GM18511 (cell line): ENCODE measurements around the gene ZFP1.
"Not testable (repeated sequence)": the region's sequence is repeated elsewhere in the genome, so short reads cannot be mapped to it uniquely, and the experiment has no call there.

Experiments
- ATAC-seq: cut with Tn5 transposase; IDR thresholded peaks from one replicate; pipeline ENCODE4 v1.9.1; 2021; ENCODE audit warnings: mild to moderate bottlenecking, moderate library complexity; ENCODE audit not compliant: unreplicated experiment

Gene ZFP1

GRCh38 chr16:75112734-75113491 is 35.4 kb upstream of the ZFP1 start:
- no peak for ATAC-seq

- no peak for ATAC-seq
These were observed 34.7 kb upstream of the ZFP1 start for GRCh38 chr16:75113541-75114121.

DNA sequence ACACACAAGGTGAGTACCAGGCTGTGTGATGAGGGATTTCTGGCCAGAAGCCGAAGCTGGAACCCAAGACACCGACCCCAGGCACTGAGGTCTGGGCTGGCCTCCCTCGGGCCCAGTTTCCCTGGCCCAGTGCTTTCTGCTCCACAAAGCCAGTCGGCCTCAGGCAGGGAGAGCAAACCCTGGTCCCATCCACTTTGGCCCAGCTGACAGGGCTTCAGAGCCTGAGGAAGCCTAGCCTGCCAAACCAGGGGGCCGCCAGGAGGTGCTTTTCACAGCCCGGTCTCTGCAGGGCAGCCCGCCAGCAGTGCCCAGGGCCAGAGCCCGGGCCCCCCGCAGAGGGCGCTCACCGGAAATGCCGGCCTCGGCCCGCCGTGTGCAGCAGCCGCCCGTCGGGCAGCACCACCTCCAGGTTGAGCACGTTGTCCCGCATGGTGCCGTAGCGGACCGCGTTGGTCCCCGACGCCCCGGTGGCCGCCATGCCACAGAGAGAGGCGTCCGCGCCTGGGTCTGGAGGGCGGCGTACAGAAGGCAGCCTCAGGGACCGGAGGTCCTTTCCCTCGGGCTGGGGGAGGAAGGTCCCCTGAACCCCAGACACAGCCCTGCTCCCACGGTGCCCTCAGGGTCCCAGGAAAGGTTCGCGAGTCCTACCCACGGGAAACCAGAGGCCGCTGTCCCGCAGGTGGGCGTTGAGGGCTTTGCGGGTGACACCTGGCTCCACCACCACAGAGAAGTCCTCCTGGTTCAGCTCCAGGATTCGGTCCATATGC is 34.0 kb upstream of the ZFP1 start:
- ATAC-seq: no peak

DNA sequence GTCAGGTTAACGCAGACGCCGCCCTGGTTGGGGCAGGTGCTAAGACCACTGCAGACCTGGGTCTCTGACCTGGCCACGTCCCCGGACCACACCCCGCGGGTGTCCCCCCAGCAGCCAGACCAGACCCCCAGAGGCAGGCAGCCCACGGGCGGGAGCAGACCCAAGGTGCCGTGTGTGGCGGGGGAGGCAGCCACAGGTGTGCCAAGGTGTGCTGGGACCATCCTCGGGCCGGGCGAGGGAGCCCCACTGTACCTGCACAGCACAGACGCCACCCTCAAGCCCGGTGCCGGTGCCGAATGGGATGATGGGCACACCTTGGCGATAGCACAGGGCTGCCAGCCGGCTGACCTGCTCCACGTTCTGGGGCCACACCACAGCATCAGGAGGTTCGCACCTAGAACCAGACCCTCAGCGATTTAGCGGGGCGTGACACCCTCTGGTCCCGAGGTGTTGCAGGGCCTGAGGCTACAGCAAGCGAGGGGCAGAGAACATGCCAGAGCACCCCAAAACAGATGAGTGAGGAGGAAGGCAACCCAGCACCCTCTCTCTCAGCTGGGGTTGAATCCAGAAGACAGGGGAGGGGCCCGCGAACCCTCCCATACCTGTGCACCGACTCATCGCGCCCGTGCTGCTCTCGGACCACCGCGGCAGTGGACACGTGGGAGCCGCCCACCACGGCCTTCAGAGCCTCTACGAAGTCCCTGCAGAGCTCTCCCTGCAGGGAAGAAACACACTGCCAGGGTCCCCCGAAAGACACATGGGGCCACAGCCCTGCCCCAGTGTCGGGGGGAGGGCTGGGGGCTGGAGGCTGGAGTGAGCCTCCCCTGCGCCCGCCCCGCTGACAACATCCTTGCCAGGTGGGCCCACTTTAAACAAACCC is 33.1 kb upstream of the ZFP1 start:
- no peak for ATAC-seq

DNA sequence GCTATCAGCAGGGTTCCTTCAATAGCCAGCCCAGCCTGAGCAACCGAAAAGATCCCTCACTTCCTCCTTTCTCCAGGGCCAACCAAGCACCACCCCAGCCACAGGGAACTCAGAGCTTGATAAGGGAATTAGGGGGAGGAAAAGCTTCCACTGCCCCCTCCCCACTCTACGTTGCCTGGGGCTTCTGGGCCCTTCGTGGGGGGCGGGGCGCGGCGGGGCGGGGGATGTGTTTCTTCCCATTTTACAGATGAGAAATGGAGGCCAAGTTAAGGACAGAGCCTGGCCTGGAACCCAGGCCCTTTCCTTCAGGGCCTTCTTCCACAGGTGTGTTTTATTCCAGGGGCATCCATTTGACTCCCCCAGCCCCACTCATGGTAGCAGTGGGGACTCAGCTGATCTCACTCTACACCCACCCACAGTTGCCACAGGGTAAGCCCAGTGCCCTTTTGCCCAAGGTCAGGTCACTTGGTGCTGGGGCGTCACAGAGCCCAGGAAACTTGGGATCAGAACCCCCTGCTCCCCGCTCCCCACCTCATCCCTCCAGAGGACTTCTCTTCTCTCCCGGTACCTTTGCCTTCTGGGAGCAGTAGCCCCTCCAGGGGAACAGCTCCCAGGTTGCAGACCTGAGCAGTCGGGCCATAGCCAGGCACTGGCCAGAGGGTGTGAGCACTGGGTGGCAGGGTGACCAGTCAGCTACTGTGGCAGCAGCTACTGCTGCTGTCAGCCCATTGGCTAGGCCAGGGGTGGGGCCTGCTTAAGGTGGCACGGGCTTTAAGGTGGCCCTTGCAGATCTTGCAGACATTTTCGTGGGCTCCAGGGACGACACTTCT is 32.0 kb upstream of the ZFP1 start, which contains the start of gene LDHD:
TSS of gene LDHD (minus strand) at position 700 of the 830 bp plus-strand sequence. CDS start at position 640, 60 bp downstream.
- no peak for ATAC-seq

DNA sequence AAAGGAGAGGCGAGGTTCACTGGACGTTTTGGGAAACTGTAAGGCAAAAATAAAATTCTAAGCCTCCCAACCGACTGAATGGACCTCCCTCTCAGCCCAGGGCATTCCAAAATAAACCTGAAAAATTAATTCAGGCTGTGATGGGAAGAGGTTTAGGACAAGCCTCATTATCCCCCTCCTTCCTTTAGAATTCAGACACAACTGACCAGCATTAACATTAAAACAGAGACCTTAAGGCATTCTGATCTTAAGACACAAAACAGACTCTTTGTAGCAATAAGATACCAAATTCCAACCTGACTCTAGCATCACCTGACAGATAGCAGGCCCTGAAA is 31.4 kb upstream of the ZFP1 start:
- no peak for ATAC-seq

DNA sequence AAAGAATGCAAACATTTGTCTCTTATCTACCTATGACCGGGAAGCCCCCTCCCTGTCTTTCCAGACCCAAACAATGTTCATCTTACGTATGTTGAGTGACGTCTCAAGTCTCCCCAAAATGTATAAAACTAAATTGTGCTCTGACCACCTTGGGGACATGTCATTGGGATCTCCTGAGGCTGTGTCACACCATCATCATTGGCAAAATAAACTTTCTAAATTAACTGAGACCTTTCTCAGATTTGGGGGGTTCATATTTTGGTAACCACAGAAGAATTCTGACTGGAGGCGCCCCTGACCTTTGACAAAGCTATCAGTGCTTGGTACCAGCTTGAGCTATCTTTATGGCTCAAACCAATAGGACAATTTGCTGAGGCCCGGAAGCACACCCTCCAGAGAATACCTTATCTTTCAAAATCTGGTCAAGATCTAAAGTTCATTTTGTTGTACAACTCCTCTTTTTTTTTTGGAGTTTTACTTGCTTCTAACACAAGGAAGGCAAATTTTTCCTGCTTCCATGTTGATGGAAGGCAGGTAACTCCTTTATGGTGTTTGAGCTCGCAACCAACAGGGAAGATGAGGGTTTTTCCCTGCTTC is 29.3 kb upstream of the ZFP1 start:
- no peak for ATAC-seq

DNA sequence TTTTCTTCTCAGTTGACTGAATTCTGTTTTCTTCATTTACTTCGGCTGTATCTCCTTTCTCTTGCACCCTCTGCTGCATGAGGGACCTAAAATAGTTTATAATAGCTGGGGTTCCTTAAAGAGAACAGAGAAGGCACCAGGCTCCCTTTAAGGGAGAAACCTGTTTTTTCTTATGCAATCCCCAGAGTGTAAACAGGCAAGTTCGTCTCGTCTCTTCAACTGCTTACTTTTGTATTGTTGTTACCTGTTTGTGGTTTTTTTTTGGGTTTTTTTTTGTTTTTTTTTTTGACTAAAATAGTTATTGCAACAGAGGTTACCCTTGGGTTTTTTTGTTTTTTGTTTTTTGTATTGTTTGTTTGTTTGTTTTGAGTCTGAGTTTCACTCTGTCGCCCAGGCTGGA is 28.1 kb upstream of the ZFP1 start:
- no peak for ATAC-seq

DNA sequence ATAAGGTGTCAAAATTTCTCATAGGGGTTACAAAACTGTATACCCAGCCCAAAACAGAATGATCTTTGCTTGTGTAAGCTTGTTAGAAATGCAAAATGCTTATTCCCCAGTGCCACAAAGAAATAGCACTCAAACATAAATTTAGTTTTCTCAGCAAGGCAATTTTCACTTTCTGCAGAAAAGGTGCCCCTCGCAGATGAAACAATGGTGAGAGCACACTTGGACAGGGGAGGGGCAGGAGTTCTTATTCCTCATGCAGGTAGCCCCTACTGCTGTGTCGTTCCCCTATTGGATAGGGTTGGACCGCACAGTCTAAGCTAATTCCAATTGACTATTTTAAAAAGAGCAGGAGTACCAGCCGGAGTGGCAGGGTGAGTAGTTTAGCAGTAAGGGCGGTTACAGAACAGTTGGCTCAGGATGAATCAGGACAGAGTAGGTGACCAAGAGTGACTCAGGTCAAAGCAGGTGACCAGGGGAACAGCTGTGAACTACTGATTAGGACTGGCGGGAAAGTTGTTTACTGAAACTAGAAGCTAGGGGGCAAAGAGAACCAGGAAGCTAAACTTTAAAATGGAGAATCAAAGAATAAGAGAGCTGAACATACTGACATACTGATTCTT is 26.3 kb upstream of the ZFP1 start:
- ATAC-seq: no peak

DNA sequence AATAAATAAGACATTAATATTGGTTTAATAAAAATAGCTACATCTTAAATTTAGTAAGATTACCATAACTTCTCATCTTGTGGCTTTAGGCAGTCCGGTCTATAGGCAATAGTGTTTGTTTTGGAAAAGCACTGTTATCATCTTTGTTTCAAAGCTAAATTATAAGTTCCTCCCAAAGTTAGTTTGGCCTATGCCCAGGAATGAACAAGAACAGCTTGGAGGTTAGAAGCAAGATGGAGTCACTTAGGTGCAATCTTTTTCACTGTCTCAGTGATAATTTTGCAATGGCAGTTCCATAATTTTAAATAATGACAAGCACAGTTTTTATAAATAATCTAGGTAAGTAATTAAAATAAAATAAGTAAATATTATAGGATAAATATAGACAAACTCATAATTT is 25.7 kb upstream of the ZFP1 start:
- ATAC-seq: no peak

DNA sequence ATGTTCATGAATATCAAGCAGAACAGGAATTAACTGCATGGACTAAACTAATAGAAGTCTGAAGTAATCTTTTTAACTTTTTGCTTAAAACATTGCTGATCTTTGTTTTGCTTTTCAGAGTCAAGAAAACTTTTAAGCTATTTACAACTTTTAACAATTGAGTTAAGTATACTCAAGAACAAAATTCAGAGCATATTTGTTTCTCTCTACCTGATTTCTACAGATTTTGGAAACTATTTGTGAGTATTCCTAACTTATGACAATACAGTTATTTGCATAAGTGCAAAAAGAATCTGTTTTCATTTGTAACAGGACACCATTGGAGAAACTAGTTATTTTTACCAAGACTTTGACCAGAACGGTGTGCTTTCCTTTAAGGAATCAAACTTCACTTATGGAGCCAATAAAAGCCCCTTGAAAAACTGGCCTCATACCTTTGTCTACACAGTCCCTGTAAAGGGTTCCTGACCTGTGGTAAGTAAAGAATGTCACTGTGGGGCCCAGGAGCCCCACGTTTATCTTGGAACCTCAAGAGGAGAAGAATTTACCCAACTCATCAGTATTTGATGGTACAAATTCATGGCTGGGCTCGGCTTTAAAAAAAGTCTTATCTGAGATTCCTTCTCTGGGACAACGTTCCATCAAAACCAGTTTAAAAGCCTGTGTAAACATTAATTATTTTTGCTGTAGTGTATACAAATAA is 20.5 kb upstream of the ZFP1 start:
- ATAC-seq: no peak

DNA sequence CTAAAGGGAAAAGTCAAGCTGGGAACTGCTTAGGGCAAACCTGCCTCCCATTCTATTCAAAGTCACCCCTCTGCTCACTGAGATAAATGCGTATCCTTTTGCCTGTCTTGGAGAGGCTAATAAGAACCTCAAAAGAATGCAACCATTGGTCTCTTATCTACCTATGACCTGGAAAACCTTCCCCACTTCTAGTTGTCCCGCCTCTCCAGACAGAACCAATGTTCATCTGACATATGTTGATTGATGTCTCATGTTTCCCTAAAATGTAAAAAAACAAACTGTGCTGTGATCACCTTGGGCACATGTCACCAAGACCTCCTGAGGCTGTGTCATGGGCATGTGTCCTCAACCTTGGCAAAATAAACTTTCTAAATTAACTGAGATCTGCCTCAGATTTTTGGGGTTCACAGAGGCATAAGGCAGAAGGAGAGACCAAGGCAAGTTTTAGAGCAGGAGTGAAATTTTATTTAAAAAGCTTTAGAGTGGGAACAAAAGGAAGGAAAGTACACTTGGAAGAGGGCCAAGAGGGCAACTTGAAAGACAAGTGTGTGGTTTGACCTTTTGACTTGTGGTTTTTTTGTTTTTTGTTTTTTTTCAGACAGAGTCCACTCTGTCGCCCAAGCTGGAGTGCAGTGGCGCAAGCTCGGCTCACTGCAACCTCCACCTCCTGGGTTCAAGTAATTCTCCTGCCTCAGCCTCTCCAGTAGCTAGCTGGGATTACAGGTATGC is 18.7 kb upstream of the ZFP1 start:
- ATAC-seq: not testable (repeated sequence)

DNA sequence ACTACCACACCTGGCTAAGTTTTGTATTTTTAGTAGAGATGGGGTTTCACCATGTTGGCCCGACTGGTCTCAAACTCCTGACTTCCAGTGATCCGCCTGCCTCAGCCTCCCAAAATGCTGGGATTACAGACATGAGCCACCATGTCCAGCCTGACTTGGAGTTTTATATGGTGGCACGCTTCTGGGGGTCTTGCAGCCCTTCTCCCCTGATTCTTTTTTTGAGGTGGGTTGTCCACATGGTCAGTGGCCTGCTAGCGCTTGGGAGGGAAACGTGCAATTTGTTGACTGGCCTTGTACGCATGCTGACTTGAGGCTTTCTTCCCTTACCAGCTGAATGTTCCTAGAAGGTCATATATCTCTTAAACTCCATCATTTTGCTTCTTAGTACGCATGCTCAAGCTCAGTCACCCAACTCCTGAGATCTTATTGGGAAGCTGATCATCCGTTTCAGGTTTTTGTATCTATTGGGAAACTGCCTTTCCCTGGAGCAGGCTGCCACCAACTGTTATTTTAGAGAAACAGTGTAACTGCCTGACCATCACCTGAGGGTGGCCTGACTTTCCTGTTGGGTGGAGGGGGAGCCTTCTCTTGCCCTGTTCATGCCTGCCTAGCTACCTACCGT is 18.1 kb upstream of the ZFP1 start:
- no peak for ATAC-seq

- no peak for ATAC-seq
These were observed 17.2 kb upstream of the ZFP1 start for GRCh38 chr16:75131081-75131480.

DNA sequence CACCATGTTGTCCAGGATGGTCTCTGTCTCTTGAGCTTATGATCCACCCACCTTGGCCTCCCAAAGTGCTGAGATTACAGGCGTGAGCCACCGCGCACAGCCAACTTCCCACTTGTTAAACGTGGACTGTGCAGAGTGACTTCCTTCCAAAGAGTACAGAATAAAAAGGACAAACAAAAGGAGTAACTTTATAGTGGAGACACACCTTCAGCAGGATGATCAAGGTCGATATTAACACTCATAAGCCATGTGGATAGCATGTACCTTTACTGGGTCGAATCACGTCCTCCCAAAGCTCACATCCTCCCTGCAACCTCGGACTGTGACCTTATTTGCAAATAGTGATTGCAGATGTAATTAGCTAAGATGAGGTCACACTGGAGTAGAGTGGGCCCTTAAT is 10.1 kb upstream of the ZFP1 start:
- ATAC-seq: no peak

- ATAC-seq: no peak
These were observed 9.7 kb upstream of the ZFP1 start for GRCh38 chr16:75138636-75139035.

DNA sequence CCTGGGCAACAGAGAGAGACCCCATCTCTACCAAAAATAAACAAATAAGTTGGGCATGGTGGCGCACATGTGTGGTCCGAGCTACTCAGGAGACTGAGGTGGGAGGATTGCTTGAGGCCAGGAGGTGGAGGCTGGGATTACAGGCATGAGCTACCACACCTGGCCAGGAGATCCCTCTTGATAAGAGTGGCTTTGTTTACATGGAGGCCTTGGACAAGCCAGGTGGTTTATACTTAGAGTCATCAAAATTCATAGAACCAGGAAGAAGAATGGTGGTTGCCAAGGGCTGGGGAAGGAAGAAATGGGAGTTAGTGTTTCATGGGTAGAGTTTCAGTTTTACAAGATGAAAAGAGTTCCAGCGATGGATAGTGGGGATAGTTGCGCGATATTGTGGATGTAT is 8.8 kb upstream of the ZFP1 start:
- ATAC-seq: no peak

DNA sequence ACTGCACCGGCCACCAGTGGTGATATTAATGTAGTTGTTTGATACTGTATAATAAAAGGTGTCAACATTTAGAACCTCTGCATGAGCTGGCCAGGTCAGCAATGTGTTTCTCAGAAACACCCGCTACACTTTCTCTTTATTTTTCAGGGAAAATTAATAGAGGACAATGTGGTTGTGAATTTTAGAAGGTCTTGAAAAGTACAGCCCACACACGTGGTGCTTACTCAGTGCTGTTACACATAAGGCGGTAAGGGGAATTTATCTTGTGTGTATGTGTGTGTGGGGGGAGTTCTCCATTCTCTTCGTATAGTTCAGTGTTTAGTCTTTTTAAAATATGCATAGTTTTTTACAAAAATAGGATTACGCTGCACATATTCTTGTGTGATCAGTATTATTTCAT is 4.4 kb upstream of the ZFP1 start:
- ATAC-seq: no peak
